NCI-H1694 treated with DMSO at 0.1 percent for 48 hours (cell line): ENCODE measurements around the gene CMTM5.

ENCODE experiments used
- DNase-seq: peaks from one replicate; lab custom pipeline; 2025; lab: John Stamatoyannopoulos, UW

CMTM5 gene

DNA sequence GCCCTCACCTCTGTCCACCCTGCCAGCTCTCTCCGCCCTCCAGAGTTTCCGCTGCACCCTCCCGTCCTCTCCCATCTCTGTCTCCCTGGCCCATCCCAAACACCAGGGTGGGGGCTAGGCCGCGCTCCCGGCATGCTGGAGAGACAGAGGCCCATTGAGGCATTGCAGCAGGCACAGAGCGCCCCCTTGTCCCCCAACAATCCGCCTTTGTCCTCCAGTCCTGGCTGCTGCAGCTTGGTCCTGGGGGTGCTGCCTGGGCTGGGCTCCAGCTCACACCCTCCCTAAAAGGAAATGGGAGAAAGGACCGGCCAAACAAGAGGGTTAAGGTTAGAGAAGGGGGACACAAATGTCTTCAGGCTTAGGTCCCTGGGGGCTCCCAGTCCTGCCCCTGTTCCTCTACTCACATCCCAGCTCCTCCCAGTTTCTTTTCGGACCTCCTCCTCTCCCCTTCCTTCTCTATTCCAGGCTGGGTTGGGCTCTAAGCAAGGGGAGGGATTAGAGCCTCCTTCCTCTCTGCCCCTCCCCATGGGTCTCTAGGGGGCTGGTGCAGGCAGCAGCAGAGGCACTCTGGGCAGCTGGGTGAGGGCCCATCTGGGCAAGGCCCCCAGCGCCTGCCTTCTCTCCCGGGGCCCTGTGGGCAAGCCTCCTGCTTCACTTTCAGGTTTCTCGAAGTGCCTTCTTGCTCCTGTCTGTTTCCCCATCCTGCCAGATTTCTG is at the start of gene CMTM5:
CMTM5 (plus strand) TSS at position 565 of the 716 bp plus-strand sequence. CDS start 206 bp downstream, outside the sequence.
- no peak for DNase-seq

- peak; percentile 79 for DNase-seq
Observed at GRCh38 chr14:23327947-23328744, 48.7 kb upstream of the CMTM5 start.

DNA sequence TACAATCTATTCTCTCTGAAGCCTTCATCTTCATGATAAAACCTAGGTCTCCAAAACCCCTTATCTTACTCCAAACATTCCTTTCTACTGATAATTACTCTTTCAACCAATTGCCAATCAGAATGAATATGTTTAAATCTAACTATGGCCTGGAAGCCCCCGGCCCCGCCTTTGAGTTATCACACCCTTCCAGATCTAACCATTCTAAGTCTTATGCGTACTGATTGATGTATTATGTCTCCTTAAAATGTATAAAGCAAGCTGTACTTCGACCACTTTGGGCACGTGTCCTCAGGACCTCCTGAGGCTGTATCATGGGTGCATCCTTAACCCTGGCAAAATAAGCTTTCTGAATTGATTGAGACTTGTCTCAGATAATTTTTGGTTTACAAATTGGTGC is 41.2 kb upstream of the CMTM5 start:
- no peak for DNase-seq

DNA sequence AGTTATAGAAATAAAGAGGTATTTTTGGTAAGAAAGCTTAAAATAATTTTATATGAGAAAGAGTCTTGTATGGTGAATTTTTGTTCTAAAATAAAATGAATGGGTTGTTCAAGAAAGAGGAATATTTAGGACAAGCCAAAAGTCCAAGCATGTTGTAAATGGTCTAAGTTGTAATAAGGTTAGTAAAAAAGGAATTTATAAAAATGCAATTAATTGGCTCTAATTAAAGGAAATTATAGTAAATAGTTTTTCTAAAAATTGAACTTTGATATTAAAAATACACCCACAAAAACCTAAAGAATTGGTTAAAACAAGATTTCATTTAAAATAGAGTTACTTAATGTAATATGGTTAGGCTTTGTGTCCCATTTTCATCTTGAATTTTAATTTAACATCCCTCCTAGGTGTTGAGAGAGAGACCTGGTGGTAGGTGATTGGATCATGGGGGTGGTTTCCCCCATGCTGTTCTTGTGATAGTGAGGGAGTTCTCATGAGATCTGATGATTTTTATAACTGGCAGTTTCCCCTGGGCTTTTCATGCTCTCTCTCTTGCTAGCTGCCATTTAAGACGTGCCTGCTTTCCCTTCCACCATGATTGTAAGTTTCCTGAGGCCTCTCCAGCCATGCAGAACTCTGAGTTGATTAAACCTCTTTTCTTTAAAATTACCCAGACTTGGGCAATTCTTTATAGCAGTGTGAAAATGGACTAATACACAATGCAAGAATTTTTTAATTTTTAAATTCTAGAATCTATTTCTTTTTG is 37.2 kb upstream of the CMTM5 start:
- DNase-seq, result no peak

- no peak for DNase-seq
Observed at GRCh38 chr14:23344481-23344880, 32.4 kb upstream of the CMTM5 start.

DNA sequence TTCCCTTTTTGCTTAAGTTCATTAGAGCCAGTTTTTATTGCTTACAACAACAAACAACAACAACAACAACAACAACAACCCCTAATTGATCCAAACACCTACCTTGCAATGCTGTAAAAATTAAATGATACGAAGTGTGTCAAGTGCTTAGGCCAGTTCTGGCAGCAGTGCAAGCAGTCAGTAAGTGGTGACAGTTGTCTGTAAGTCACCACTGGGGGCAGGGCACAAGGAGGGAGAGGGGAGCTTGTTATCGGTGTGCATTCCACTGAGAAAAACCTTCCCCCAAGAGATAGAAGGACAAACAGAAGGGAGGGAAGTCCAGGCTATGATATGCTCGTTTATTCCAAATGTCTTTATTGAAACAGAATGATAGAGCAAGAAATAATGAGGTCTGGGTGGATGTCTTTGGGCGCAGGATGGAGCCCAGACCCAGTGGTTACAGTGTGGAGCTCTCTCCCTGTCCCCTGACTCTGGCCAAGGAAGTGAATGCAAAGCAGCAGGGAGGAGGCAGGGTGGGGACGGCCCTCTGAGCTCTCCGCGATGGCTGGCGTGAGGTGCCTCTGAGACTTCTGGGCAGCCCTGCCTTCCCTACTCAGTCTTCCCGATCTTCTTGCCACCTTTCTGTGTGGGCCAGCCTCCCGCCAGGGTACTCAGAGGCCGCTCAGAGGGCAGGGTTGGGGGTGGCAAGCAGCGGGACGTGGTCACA is 30.7 kb upstream of the CMTM5 start:
- DNase-seq, result no peak

- no peak for DNase-seq
Observed at GRCh38 chr14:23346693-23347405, 30.0 kb upstream of the CMTM5 start.

- no peak for DNase-seq
Observed at GRCh38 chr14:23347406-23348296, 29.2 kb upstream of the CMTM5 start.

DNA sequence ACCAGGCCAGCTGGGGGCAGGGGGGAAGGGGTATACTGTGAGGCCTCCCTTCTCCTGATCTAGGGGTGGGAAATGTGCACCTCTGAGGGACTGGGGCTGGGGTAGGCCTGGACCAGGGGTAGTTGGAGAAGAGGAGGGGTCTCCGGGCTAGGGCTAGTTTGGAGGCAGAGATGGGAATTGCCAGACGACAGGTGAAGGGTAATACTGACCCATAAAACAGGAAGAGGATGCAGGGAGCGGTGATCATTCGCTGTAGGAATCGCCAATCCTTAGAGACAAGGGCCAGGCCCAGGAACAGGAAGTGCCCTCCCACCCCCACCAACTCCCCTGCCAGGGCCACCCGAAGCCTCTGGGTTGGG is 28.6 kb upstream of the CMTM5 start:
- no peak for DNase-seq

- DNase-seq, result no peak
Observed at GRCh38 chr14:23349156-23349845, 27.5 kb upstream of the CMTM5 start.

GRCh38 chr14:23351681-23352505 is 25.0 kb upstream of the CMTM5 start:
- no peak for DNase-seq

DNA sequence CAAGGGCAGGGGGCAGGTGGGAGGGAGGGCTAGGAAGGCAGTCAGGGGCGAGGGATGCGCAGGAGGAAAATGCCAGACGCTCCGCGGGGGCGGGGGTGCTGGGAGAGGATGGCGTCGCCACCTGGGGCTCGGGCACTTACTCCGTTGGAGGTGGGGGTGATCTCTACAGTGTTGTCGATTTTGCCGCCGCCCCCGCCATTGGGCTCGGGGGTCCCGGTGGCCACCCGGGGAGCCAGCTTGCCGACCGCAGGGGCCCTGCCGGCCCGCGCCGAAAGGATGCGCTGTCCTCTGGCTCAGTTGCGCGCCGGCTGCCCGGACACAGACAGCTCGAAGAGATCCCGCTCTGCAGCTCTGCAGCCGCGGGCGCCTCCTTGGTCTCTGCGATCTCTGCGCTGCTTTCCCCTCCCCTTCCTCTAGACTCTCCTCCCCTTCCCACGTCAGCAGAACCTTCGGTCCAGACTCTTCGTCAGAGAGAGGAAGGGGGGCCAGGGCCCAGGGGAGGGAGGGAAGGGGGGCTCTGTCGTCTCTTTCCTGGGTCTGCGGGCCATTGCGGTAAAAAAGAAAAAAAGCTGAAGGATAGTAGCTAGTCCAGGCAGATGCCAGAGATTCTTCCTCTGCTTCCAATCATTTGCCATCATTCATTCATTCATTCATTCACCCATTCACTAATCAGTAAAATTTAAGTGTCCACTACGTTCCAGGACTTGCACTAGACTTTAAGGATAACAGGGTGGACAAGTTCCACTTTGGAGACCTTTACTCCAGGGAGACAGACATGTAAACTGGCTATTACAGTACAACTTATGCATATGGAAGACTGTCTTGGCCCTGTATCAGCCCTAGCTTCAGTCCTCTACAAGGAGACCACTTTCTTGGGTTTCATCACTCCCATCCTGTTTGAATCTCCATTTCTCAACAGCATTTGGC is 24.1 kb upstream of the CMTM5 start, which contains the start of gene SLC22A17:
SLC22A17 (minus strand) TSS at position 382 of the 927 bp plus-strand sequence.
- peak; percentile 79 for DNase-seq

DNA sequence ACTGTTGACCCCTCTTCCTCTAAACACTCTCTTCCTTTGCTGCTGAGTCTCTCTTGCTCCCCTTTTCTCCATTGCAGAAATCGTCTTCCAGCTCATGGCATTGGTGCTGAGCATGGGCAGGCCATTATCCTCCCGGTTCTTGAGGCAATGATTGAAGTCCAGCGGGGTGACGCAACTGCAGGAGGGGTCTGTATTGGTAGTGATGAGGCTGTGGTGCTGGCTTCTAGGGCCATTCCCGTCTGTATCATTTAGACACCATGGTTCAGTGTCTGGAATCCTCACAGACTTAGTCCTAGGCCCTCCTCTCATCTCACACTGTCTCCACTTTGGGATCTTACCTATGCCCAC is 23.4 kb upstream of the CMTM5 start:
- no peak for DNase-seq

GRCh38 chr14:23354990-23355389 is 21.9 kb upstream of the CMTM5 start:
- no peak for DNase-seq

DNA sequence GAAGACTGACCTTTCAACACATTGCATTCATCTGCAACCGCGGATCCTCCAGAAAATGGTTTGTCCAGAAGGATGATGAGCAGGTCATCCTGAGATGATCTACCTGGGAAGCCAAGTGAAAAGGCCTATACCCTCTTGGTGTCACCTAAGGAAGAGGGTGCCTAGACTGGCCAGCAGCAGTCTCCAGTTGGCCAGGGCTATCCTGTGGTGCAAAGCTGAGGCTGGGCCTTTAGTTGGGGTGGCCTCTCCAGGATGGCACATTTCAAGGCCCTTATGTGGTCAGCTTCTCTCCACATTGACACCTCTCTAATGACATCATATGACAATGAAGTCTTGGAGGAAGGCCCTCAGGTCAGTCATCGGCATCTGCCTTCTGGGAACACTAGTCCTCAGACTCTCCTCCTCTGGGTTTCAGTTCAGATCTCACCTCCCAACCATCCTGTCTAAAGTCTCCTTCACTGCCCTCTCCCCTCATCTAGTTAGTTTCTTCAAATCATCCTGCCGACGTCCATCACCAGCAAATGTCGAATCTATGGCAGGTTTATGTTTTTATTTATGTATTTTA is 20.9 kb upstream of the CMTM5 start:
- no peak for DNase-seq

GRCh38 chr14:23356662-23357061 is 20.2 kb upstream of the CMTM5 start:
- DNase-seq, result no peak

DNA sequence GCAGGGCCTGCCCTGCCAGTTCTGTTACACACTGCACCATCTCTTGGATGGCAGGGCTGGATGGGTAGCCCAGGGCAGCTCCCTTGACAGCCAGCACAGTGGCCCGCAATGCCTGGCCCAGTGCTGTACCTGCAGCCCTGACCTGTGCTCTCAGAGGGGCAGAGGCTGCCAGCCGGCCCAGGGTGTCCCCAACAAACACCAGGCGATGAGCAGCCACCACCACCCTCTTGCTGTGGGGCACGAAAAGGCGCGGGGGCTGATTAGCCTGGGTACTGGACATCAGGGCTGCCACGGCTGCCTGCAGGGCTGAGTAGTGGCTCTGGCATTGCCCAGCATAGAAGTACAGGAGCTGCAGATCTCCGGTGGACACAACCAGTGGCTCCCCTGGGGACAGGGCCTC is 19.6 kb upstream of the CMTM5 start:
- DNase-seq, result no peak
